ENCODE data around the gene PPA1. TPM values are rescaled to one million over a fixed set of nuclear protein-coding genes. Genes with fewer than 3 reads are reported as not detected.

Gene PPA1
- total and polyA plus RNA-seq, 5 donors from 2014 or later = 54.3 to 232 (median 143) TPM

DNA sequence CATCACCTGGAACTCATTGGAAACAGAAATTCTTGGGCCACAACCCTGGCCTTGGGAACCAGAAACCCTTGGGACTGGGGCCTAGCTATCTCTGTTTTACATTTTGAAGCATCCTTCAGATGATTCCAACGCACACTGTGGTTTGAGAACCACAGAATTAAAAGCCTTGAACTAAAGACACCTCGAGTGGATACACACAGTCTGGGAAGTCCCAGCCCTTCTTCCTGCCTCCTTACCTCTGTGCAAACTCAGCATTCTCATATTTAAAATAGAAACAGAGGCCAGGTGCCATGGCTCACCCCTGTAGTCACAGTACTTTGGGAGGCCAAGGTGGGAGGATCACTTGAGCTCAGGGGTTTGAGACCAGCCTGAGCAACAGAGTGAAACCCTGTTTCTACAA lies 37.7 kb upstream of the PPA1 start:
- peaks cover 0 to 2% (median 0%) of the 10 kb centered on the region in 7 donors for H3K9me3 Mint-ChIP-seq
- peaks cover 0 to 11% (median 7%) of the 10 kb centered on the region in 4 donors for H3K4me1 Mint-ChIP-seq
- H3K27ac Mint-ChIP-seq = no peak overlapping the region
- no peaks in the 10 kb centered on the region for H3K4me1 ChIP-seq (ENCODE audit: control insufficient read depth, insufficient read depth, low read length, poor library complexity, severe bottlenecking)
- no peaks in the 10 kb centered on the region for H3K27me3 Mint-ChIP-seq
- ATAC-seq (ENCODE audit: low read depth in 2 of 2) (no peak), DNase-seq (no peak)
- H3K36me3 Mint-ChIP-seq = no peaks in the 10 kb centered on the region
- no peaks in the 10 kb centered on the region for H3K36me3 ChIP-seq (ENCODE audit: control insufficient read depth, insufficient read depth, low read length)
- no peak overlapping the region for H3K4me3 ChIP-seq (ENCODE audit: low read depth, low read length)
- no peaks in the 10 kb centered on the region for H3K27me3 ChIP-seq (ENCODE audit: control insufficient read depth, insufficient read depth, low read length)
- no peaks in the 10 kb centered on the region for H3K9me3 ChIP-seq (ENCODE audit: control insufficient read depth in 2 of 2, low read length in 2 of 2)
- H3K4me3 Mint-ChIP-seq = no peak overlapping the region
- H3K27ac ChIP-seq (ENCODE audit: insufficient read depth, low read length, poor library complexity, severe bottlenecking) = no peak overlapping the region

DNA sequence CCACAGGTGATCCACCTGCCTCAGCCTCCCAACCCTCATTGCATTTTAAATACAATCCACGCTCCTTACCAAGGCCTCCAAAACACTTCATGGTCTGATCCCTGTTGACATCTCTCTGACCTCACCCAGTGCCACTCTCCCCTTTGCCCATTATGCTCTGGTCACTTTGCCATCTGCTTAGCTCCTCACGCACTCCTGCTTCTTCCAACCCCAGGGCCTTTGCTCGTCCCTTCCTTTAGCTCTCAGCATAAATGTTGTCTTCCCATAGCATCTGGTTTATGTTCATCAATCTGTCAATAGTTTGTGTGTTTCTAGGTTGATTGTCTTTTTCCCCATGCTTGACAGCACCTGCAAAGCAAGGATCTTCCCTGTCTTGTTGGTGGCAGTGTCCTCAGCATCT lies 36.5 kb upstream of the PPA1 start:
- Mint-ChIP-seq H3K27me3 (no peaks in the 10 kb centered on the region), H3K27ac (no peak overlapping the region), H3K9me3 (no peaks in the 10 kb centered on the region), H3K4me1 (peaks cover 0 to 11% (median 7%) of the 10 kb centered on the region in 4 donors), H3K36me3 (no peaks in the 10 kb centered on the region), H3K4me3 (no peak overlapping the region)
- Histone ChIP-seq H3K36me3 (ENCODE audit: control insufficient read depth, insufficient read depth, low read length) (no peaks in the 10 kb centered on the region), H3K4me1 (ENCODE audit: control insufficient read depth, insufficient read depth, low read length, poor library complexity, severe bottlenecking) (no peaks in the 10 kb centered on the region), H3K4me3 (ENCODE audit: low read depth, low read length) (no peak overlapping the region), H3K27ac (ENCODE audit: insufficient read depth, low read length, poor library complexity, severe bottlenecking) (no peak overlapping the region), H3K9me3 (ENCODE audit: control insufficient read depth in 2 of 2, low read length in 2 of 2) (no peaks in the 10 kb centered on the region), H3K27me3 (ENCODE audit: control insufficient read depth, insufficient read depth, low read length) (peaks cover 3% of the 10 kb centered on the region)
- no peak for ATAC-seq (ENCODE audit: low read depth in 2 of 2)
- DNase-seq = no peak

DNA sequence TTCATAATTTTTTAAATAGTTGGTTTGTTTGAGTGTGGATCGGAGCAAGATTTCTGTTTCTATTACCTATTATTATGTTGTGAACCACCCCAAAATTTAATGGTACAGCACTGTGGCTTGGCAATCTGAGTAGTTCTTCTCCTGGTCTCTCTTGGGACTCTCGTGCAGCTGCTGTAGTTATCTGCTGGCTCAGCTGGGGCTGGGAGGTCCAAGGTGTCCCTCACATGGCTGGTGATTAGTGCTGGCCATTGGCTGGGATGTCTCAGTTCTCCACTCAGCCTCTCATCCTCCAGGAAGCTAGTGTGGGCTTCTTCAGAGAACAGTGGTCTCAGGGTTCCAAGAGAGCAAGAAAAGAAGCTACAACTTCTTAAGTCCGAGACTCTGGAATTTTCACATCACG lies 35.1 kb upstream of the PPA1 start:
- no peak overlapping the region for H3K4me3 Mint-ChIP-seq
- H3K4me1 Mint-ChIP-seq = peaks cover 0 to 11% (median 7%) of the 10 kb centered on the region in 4 donors
- H3K27ac ChIP-seq (ENCODE audit: insufficient read depth, low read length, poor library complexity, severe bottlenecking) = no peak overlapping the region
- no peaks in the 10 kb centered on the region for H3K36me3 Mint-ChIP-seq
- no peaks in the 10 kb centered on the region for H3K4me1 ChIP-seq (ENCODE audit: control insufficient read depth, insufficient read depth, low read length, poor library complexity, severe bottlenecking)
- H3K9me3 ChIP-seq (ENCODE audit: control insufficient read depth in 2 of 2, low read length in 2 of 2) = no peaks in the 10 kb centered on the region
- no peak overlapping the region for H3K4me3 ChIP-seq (ENCODE audit: low read depth, low read length)
- ATAC-seq (ENCODE audit: low read depth in 2 of 2) (no peak), DNase-seq (no peak)
- H3K27me3 Mint-ChIP-seq = peaks cover 2% of the 10 kb centered on the region
- H3K27me3 ChIP-seq (ENCODE audit: control insufficient read depth, insufficient read depth, low read length) = peaks cover 3% of the 10 kb centered on the region
- H3K36me3 ChIP-seq (ENCODE audit: control insufficient read depth, insufficient read depth, low read length) = no peaks in the 10 kb centered on the region
- H3K9me3 Mint-ChIP-seq = no peaks in the 10 kb centered on the region
- no peak overlapping the region for H3K27ac Mint-ChIP-seq

DNA sequence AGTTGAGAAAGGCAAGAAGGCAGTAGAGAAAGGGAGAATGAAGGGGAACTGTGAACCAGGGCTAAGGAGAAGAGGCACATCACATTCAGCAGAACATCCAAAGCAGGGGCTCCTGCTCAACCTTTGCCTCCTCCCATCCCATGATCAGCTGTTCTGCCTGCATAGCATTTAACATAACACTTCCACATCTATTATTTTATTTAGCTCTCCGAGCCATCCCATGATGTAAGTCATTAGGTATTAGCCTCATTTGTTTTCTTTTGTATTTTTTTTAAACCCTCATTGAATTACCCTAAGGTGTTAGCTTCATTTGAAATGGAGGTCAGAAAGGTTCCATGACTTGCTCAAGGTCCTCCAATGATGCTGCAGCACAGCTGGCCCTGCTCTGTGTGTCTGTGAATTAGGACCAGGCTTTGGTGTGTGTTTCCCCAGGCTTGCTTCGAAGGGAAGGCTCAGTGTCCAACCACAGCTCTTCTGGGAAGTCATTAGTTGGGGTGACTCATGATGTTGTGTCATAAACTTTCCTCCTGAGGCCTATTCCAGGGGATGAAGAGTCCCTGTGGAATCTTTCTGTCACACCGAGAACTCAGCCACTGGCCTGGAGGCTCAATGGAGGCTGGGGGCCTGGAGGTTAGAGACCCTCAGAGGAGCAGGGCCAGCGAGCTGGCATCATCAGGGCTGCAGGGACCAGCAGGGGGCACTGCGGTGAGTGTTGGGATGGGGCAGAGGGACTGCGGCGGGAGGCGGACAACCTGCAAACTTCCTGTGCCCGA lies 34.1 kb upstream of the PPA1 start:
- no peak overlapping the region for H3K4me3 Mint-ChIP-seq
- no peak overlapping the region for H3K4me3 ChIP-seq (ENCODE audit: low read depth, low read length)
- no peaks in the 10 kb centered on the region for H3K9me3 Mint-ChIP-seq
- no peak overlapping the region for H3K27ac ChIP-seq (ENCODE audit: insufficient read depth, low read length, poor library complexity, severe bottlenecking)
- H3K27me3 Mint-ChIP-seq = peaks cover 4% of the 10 kb centered on the region
- no peak for ATAC-seq (ENCODE audit: low read depth in 2 of 2)
- peaks cover 3% of the 10 kb centered on the region for H3K27me3 ChIP-seq (ENCODE audit: control insufficient read depth, insufficient read depth, low read length)
- H3K4me1 ChIP-seq (ENCODE audit: control insufficient read depth, insufficient read depth, low read length, poor library complexity, severe bottlenecking) = no peaks in the 10 kb centered on the region
- no peak for DNase-seq
- peaks cover 0 to 3% of the 10 kb centered on the region in 2 experiments for H3K9me3 ChIP-seq (ENCODE audit: control insufficient read depth in 2 of 2, low read length in 2 of 2)
- H3K36me3 ChIP-seq (ENCODE audit: control insufficient read depth, insufficient read depth, low read length) = no peaks in the 10 kb centered on the region
- H3K27ac Mint-ChIP-seq = no peak overlapping the region
- H3K36me3 Mint-ChIP-seq = no peaks in the 10 kb centered on the region
- H3K4me1 Mint-ChIP-seq = peaks cover 0 to 2% (median under 1%) of the 10 kb centered on the region in 4 donors

DNA sequence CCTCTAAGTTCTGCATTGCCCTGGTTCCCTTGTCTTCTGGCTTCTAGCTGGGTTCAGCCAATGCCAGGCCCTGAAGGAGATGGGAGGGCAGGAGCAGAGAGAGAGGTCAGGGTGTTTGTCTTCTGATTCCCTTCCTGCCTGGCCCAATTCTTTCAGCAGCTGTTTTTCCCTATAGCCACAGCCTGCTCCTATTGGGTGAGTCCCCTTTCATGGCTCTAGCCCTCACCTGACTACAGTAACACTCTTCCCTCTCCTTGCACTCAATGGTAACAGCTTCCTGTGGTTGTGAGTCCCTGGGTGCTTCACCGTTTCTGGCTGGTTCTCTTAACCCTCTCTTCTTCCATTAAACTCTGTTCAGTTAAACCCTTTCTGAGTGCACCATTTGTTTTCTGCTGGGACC lies 33.5 kb upstream of the PPA1 start:
- Histone ChIP-seq H3K4me3 (ENCODE audit: low read depth, low read length) (no peak overlapping the region), H3K9me3 (ENCODE audit: control insufficient read depth in 2 of 2, low read length in 2 of 2) (peaks cover 0 to 3% of the 10 kb centered on the region in 2 experiments), H3K36me3 (ENCODE audit: control insufficient read depth, insufficient read depth, low read length) (no peaks in the 10 kb centered on the region), H3K27me3 (ENCODE audit: control insufficient read depth, insufficient read depth, low read length) (peaks cover 3% of the 10 kb centered on the region), H3K4me1 (ENCODE audit: control insufficient read depth, insufficient read depth, low read length, poor library complexity, severe bottlenecking) (no peaks in the 10 kb centered on the region), H3K27ac (ENCODE audit: insufficient read depth, low read length, poor library complexity, severe bottlenecking) (no peak overlapping the region)
- Mint-ChIP-seq H3K27me3 (peaks cover 4% of the 10 kb centered on the region), H3K9me3 (peaks cover 0 to 4% (median 2%) of the 10 kb centered on the region in 7 donors), H3K36me3 (no peaks in the 10 kb centered on the region), H3K4me3 (no peak overlapping the region), H3K4me1 (no peaks in the 10 kb centered on the region), H3K27ac (no peak overlapping the region)
- DNase-seq = no peak
- no peak for ATAC-seq (ENCODE audit: low read depth in 2 of 2)

DNA sequence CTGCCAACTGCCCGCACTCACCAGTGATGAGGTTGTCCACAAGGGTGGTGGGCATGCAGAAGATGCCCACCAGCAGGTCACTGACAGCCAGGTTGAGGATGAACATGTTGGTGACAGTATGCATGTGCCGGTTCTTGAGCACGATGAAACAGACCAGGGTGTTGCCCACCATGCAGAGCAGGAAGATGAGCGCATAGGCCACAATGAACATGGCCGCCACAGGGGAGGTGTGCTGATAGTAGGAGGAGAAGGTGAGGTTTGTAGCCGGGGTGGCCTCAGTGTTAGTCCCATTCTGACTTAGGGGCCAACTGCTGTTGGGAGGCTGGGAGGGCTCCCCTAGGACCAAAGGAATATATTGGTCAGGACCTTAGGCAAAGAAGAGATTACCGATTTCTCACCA lies 32.8 kb upstream of the PPA1 start:
- Histone ChIP-seq H3K27me3 (ENCODE audit: control insufficient read depth, insufficient read depth, low read length) (peaks cover 5% of the 10 kb centered on the region), H3K36me3 (ENCODE audit: control insufficient read depth, insufficient read depth, low read length) (no peaks in the 10 kb centered on the region), H3K27ac (ENCODE audit: insufficient read depth, low read length, poor library complexity, severe bottlenecking) (no peak overlapping the region), H3K9me3 (ENCODE audit: control insufficient read depth in 2 of 2, low read length in 2 of 2) (peaks cover 6 to 7% of the 10 kb centered on the region in 2 experiments), H3K4me1 (ENCODE audit: control insufficient read depth, insufficient read depth, low read length, poor library complexity, severe bottlenecking) (no peaks in the 10 kb centered on the region), H3K4me3 (ENCODE audit: low read depth, low read length) (no peak overlapping the region)
- Mint-ChIP-seq H3K4me1 (no peaks in the 10 kb centered on the region), H3K27ac (no peak overlapping the region), H3K4me3 (no peak overlapping the region), H3K27me3 (peaks cover 4% of the 10 kb centered on the region), H3K36me3 (no peaks in the 10 kb centered on the region), H3K9me3 (peaks cover 0 to 10% (median 8%) of the 10 kb centered on the region in 7 donors)
- ATAC-seq (ENCODE audit: low read depth in 2 of 2) (no peak), DNase-seq (no peak)

DNA sequence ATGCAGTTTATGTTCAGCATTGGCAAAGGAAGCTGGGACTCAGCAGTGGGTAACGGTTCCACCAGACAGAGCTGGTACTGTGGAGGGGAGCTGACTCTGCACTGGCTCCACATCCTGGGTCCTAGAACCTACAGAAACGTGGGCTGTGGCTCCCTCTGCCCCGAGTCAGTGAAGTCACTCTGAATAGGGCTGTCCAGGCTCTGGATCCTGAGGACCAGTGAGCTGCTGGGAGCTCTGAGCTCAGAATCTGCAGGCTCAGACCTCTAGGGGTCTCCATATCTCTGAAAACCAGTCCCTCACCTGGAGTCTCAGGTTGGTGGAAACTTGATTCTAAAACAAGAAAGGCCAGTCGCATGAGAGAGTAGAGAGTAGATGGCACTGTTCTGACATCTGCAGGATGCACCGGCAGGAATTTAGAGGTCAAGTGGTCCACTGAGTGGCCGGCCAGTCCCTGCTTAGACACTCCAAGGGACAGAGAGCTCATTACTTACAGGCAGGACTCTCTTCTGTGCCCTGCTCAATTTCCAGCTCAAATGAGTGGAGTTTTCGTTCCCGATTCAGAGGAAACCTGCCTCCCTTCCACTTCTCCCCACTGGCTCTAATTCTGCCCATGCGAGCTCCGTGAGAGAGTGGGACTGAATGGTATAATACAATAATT lies 31.9 kb upstream of the PPA1 start:
- Mint-ChIP-seq H3K4me1 (no peaks in the 10 kb centered on the region), H3K36me3 (no peaks in the 10 kb centered on the region)
- H3K27ac ChIP-seq (ENCODE audit: insufficient read depth, low read length, poor library complexity, severe bottlenecking) = no peak overlapping the region

More for the DNA sequence above, 31.9 kb upstream of the PPA1 start:
- Histone ChIP-seq H3K4me1 (ENCODE audit: control insufficient read depth, insufficient read depth, low read length, poor library complexity, severe bottlenecking) (no peaks in the 10 kb centered on the region), H3K27me3 (ENCODE audit: control insufficient read depth, insufficient read depth, low read length) (peaks cover 5% of the 10 kb centered on the region), H3K9me3 (ENCODE audit: control insufficient read depth in 2 of 2, low read length in 2 of 2) (peaks cover 12% of the 10 kb centered on the region in 2 experiments), H3K36me3 (ENCODE audit: control insufficient read depth, insufficient read depth, low read length) (no peaks in the 10 kb centered on the region), H3K4me3 (ENCODE audit: low read depth, low read length) (no peak overlapping the region)
- no peak overlapping the region for H3K4me3 Mint-ChIP-seq
- H3K27ac Mint-ChIP-seq = no peak overlapping the region
- H3K27me3 Mint-ChIP-seq = peaks cover 4% of the 10 kb centered on the region
- H3K9me3 Mint-ChIP-seq = peaks cover 0 to 16% (median 10%) of the 10 kb centered on the region in 7 donors
- peak in 1 of 3 donors; percentile 7 for DNase-seq
- ATAC-seq (ENCODE audit: low read depth in 2 of 2) = no peak
